Measurements from ENCODE around the gene OCIAD2.
"Not testable (repeated sequence)": the region's sequence is repeated elsewhere in the genome, so short reads cannot be mapped to it uniquely, and the experiment has no call there.

The OCIAD2 gene

GRCh38 chr4:48937033-48937432, 30.5 kb upstream of the OCIAD2 start:
- Histone ChIP-seq H3K27me3 (no peaks in the 10 kb centered on the region), H3K9me3 (no peaks in the 10 kb centered on the region), H3K4me3 (ENCODE audit: low read depth, low read length) (no peak overlapping the region), H3K4me1 (no peaks in the 10 kb centered on the region), H3K36me3 (no peaks in the 10 kb centered on the region)
- TF ChIP-seq CTCF (IDR thresholded peaks at IDR 0.05; ENCODE audit: low read depth, low read length) = no peak
- DNase-seq = no peak

- DNase-seq = no peak
- H3K36me3 ChIP-seq = no peaks in the 10 kb centered on the region
These were observed 24.9 kb upstream of the OCIAD2 start for GRCh38 chr4:48931459-48931858.

GRCh38 chr4:48930654-48931053, 24.1 kb upstream of the OCIAD2 start:
- TF ChIP-seq CTCF (IDR thresholded peaks at IDR 0.05; ENCODE audit: low read depth, low read length) = 0 out of 2 replicates have a peak, but pooled peaks have one; percentile 8
- Histone ChIP-seq H3K27me3 (no peaks in the 10 kb centered on the region), H3K36me3 (no peaks in the 10 kb centered on the region), H3K4me1 (no peaks in the 10 kb centered on the region), H3K9me3 (no peaks in the 10 kb centered on the region), H3K4me3 (ENCODE audit: low read depth, low read length) (no peak overlapping the region)
- DNase-seq = no peak

More at GRCh38 chr4:48931459-48931858, 24.9 kb upstream of the OCIAD2 start:
- H3K4me1 ChIP-seq = no peaks in the 10 kb centered on the region
- no peaks in the 10 kb centered on the region for H3K9me3 ChIP-seq
- no peak for TF ChIP-seq CTCF (IDR thresholded peaks at IDR 0.05; ENCODE audit: low read depth, low read length)
- H3K4me3 ChIP-seq (ENCODE audit: low read depth, low read length) = no peak overlapping the region
- no peaks in the 10 kb centered on the region for H3K27me3 ChIP-seq

- DNase-seq = no peak
These were observed 17.8 kb upstream of the OCIAD2 start for GRCh38 chr4:48924416-48924815.

GRCh38 chr4:48923065-48923464, 16.5 kb upstream of the OCIAD2 start:
- H3K36me3 ChIP-seq; H3K9me3 ChIP-seq; H3K4me3 ChIP-seq (ENCODE audit: low read depth, low read length); H3K4me1 ChIP-seq; H3K27me3 ChIP-seq; DNase-seq: not testable (repeated sequence)

More at GRCh38 chr4:48924416-48924815, 17.8 kb upstream of the OCIAD2 start:
- H3K4me1 ChIP-seq = no peaks in the 10 kb centered on the region
- H3K4me3 ChIP-seq (ENCODE audit: low read depth, low read length) = no peak overlapping the region
- H3K27me3 ChIP-seq = no peaks in the 10 kb centered on the region
- H3K36me3 ChIP-seq = no peaks in the 10 kb centered on the region
- H3K9me3 ChIP-seq = no peaks in the 10 kb centered on the region
- no peak for TF ChIP-seq CTCF (IDR thresholded peaks at IDR 0.05; ENCODE audit: low read depth, low read length)

- H3K9me3 ChIP-seq = no peaks in the 10 kb centered on the region
- DNase-seq = no peak
- H3K27me3 ChIP-seq = no peaks in the 10 kb centered on the region
- no peaks in the 10 kb centered on the region for H3K4me1 ChIP-seq
- H3K4me3 ChIP-seq (ENCODE audit: low read depth, low read length) = no peak overlapping the region
- TF ChIP-seq CTCF (IDR thresholded peaks at IDR 0.05; ENCODE audit: low read depth, low read length) = no peak
- no peaks in the 10 kb centered on the region for H3K36me3 ChIP-seq
These were observed 7.7 kb upstream of the OCIAD2 start for GRCh38 chr4:48914311-48914710.

GRCh38 chr4:48913346-48913745, 6.8 kb upstream of the OCIAD2 start:
- Histone ChIP-seq H3K27me3 (no peaks in the 10 kb centered on the region), H3K4me3 (ENCODE audit: low read depth, low read length) (no peak overlapping the region), H3K9me3 (no peaks in the 10 kb centered on the region), H3K4me1 (no peaks in the 10 kb centered on the region), H3K36me3 (no peaks in the 10 kb centered on the region)
- TF ChIP-seq CTCF (IDR thresholded peaks at IDR 0.05; ENCODE audit: low read depth, low read length) = no peak
- peak; percentile 16 for DNase-seq

Data from BE2C (cell line).